Fibroblast of skin of scalp (primary cell): ENCODE measurements around the gene USP6. TPM values are rescaled to one million over a fixed set of nuclear protein-coding genes. Genes with fewer than 3 reads are reported as not detected.
"Not testable (repeated sequence)": the region's sequence is repeated elsewhere in the genome, so short reads cannot be mapped to it uniquely, and the experiment has no call there.

Experiments used
- DNase-seq: peaks from one replicate; pipeline ENCODE4 v3.0.0-alpha.2; 2013
- polyA plus RNA-seq, 2 experiments: library from polyadenylated mRNA; unstranded; fragments of 120-200 nt; gene quantifications; one replicate each; pipeline ENCODE4 v1.2.1, GENCODE V29; 2013; ENCODE audit not compliant: insufficient read length in 2 of 2

USP6 gene
- 0.69 TPM for polyA plus RNA-seq (2013, experiment 1 of 2; ENCODE audit: insufficient read length)
- polyA plus RNA-seq (2013, experiment 2 of 2; ENCODE audit: insufficient read length), result 1.4 TPM

DNA sequence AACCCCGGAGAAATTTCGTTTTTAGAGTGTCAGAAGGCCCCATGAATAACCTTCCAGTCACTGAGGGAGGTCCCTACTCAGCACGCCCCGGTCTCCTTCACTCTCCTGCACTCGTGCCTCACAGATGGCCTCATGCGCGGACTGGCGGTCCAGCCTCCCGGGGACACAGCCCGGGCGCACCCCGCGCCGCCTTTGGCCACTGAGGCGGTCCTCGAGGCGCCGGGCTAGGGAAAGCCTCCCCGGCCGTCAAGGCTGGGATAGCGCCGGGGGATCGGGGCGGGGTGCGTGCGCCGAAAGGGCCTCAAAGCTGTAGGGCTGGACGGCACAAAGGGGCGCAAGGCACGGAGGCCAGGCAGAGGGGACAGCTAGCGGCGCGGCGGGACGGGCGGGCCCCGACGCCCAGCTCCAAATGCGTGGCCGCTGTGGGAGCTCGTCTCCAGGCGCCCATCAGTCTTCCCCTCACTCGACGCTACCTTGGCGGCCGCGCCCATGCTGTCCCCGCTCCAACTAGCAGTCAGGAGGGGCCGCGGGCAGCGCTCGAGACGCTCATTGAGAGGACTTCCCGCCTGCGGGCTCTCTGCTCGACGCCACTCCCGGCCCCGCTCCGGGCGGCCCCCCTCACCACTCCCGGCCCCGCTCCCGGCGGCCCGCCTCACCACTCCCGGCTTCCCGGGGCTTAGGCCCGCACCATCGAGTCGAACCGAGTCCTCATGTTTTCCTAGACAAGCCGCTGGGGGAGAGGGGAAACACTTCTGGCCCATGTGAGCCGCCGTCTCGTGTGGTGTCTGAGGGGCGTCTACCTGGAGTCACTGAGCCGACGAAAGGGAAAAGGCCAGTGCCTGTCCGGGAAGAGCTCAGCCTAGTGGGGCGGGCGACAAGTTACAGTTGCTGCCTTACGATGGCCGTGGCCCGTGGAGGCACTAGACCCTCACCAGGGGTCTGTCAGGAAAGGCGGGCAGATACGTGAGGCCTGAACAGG lies at the start of gene USP6:
Gene USP6 (plus strand): TSS at position 360 of the 979 bp plus-strand sequence. CDS start 14,336 bp downstream, outside the sequence.
- no peak for DNase-seq

DNA sequence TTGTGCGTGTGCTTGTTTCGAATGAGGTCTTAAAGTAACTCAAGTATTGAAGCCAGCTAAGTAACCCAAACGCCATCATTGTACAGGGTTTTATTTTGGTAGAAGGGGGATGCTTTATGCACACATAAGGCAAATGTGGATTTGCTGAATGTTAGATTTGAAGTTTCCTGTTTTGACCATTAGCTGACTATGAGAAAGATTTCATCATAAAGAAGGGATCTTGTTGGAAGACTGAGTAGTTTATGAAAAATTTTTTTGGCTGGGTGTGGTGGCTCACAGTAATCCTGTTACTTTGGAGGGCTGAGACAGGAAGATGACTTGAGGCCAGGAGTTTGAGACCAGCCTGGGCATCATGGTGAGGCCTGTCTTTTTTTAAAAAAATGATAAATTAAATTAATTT lies 47.6 kb upstream of the USP6 start:
- no peak for DNase-seq

DNA sequence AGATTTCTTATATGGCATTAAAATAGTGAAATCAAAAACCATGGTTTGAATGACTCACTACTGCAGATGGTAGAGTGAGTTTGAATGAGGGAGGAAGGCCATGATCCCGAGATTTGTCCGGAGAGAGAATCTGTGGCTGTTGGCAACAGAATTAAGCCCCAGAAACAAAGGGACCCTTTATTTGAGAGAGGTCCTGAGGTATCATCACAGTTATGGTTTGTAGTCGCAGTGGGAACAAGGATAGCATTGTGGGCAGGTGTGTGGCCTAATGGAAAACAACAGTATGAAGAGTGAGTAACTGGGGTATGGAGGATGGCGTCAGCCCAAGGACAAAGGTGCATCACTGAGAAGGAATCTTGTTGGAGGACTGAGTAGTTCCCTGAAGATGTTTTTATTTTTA lies 46.1 kb upstream of the USP6 start:
- no peak for DNase-seq

DNA sequence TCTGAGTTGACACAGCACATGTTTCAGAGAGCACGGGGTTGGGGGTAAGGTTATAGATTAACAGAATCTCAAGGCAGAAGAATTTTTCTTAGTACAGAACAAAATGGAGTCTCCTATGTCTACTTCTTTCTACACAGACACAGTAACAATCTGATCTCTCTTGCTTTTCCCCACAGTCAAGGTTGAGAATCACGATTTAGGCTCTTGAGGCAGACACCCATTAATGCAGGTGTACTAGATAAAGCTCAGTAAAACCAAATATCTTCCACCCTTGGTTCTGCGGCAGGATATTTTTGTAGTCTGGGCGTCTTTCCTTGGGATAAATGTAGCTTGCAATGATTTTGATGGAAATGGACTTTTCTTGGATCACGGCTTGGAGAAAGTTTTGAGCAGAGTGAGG lies 40.4 kb upstream of the USP6 start:
- not testable (repeated sequence) for DNase-seq

DNA sequence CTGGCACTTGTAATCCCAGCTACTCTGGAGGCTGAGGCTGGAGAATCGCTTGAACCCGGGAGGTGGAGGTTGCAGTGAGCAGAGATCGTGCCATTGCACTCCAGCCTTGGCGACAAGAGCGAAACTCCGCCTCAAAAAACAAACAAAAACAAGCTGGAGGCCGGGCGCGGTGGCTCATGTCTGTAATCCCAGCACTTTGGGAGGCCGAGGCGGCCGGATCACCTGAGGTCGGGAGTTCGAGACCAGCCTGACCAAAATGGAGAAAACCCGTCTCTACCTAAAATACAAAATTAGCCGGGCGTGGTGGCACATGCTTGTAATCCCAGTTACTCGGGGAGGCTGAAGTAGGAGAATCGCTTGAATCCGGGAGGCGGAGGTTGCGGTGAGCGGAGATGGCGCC lies 38.6 kb upstream of the USP6 start:
- not testable (repeated sequence) for DNase-seq

DNA sequence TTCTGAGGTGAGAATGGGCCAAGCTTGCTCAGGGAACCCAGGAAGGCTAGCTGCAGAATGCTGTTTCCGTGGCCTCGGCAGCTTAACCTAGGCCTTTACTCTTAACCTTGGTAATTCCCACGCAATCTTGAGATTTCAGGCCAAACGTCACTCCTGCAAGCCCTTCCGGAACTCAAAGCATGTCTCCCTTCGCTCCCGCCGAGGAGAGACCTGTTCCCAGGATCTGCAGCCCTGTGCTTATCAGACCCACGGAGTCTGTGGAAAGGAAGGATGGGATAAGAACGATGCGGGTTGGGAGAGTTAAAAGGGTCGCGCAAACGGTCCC lies 38.1 kb upstream of the USP6 start:
- no peak for DNase-seq

DNA sequence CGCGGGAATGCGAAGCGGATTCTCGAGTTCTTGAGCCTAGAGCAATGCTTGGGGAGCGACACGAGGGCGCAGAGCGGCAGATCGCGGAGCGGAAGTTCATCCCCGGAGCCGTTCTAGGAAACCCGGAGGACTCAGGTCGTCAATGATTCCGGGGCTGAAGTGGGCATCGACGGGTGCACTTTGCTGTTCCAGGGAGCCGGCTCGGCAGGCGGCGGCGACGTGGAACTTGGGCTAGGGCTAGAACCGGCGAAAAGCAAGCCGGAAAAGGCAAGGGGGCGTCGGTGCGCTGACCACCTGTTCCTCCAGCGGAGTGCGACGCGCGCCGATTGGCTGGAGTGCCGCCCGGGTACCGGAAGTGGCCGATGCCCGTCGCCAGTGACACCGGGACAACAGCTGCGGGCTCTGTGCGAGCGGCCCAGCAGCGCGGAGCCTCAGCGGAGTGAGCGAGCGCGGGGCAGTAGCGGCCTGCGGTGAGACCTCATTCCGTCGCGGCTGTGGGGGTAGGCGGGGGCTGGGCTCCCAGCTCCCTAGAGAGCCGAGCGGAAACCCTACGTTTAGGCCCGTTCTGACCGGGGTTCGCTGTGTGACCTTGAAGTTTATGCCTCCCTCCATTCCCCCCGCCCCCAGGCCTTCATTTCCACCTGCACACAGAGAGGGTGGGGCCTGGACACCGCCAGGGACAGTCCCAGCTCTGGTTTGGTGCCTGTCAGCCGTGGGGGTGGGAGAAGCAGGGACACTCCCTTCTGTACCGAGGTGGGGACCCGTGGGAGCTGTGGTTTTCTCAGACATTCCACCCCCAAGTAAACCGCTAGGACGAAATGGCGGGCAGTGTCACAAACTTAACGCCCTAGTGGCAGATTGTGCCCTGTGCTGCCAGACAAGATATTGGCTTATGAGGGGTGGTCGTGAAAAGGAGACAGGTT lies 37.5 kb upstream of the USP6 start, which contains the start of gene ZFP3:
Gene ZFP3 (plus strand): TSS at position 362 of the 923 bp plus-strand sequence. CDS start 13,038 bp downstream, outside the sequence.
- DNase-seq, result peak; percentile 78

DNA sequence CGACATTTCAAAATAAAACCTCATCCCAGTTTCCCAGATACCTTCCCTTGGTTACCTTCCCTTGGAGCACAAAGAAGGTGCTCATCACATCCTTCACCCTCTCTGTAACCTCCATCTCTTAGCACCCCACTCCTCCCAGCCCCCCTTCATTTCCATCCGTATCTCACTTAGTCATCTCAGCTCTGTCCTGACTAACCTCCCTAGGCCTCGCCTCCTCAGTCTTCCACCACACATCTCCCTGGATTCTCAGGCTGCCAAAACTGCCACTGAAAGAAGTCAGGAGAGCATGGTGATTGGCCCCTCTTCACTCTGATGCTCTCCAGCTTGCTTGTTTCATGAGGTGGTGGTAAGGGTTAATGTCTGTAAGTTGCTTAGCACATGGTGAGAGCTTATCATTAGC lies 35.2 kb upstream of the USP6 start:
- no peak for DNase-seq

DNA sequence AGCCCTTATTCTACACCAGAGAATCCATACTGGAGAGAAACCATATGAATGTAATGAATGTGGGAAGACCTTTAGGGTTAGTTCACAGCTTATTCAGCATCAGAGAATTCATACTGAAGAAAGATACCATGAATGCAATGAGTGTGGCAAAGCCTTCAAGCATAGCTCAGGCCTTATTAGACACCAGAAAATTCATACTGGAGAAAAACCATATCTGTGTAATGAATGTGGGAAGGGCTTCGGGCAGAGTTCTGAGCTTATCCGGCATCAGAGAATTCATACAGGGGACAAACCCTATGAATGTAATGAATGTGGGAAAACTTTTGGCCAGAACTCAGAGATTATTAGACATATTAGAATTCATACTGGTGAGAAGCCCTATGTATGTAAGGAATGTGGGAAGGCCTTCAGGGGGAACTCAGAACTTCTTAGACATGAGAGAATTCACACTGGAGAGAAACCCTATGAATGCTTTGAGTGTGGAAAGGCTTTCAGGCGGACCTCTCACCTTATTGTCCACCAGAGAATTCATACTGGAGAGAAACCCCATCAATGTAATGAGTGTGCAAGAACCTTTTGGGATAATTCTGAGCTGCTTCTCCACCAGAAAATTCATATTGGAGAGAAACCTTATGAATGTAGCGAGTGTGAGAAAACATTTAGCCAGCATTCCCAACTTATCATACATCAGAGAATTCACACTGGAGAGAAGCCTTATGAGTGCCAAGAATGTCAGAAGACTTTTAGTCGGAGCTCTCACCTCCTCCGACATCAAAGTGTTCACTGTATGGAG lies 23.4 kb upstream of the USP6 start:
- no peak for DNase-seq

DNA sequence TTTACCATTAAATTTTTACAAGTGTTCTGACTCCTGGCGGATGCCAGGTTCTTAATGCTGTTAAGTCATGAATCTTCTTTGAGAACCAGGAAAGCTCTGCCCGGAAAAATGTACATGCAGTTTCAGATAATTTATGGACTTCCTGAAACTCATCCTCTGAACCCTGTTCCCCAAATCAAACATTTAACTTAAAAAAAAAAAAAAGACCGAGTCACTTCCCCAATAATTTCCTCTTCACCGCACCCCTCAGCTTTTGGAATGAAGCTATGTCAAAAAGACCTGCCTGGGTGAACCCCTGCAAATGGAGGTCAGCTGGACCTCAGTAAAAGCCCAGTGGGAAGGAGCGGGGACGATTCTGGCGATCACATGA lies 19.1 kb upstream of the USP6 start:
- DNase-seq, result no peak

DNA sequence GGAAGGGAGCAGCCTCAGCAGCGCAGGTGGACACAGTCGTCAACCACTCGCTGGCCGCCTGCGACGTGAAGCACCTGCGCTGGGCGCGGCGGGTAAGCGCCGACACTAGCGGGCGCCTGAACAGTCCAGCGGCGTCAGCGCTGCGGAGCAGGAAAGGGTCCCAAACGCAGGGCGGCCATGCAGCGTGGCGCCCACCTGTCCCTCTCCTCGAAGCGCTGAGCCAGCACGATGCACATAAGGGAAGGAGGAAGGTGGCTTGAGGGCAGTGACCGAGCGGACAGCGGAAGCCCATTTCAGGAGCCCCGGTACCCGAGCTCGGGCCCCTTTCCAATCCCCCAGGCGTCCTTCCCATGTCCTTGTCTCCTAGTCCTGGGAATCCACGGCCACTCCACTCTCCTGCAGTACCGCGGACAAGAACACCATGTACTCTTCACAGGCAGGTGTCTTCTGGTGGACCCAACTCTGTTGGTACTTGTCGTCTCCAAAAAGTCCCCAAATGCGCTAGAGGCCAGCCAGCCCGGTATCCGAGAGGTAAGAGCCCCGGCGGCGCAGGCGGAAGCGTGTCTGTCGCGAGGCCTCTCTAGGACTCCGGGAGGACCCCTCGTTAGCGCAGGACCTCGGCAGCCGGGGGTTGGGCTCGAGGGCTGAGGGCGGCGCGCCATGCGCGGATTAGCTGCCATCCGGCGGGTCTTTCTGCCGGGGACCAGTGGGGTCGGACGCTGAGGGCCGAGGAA lies 18.6 kb upstream of the USP6 start:
- no peak for DNase-seq

DNA sequence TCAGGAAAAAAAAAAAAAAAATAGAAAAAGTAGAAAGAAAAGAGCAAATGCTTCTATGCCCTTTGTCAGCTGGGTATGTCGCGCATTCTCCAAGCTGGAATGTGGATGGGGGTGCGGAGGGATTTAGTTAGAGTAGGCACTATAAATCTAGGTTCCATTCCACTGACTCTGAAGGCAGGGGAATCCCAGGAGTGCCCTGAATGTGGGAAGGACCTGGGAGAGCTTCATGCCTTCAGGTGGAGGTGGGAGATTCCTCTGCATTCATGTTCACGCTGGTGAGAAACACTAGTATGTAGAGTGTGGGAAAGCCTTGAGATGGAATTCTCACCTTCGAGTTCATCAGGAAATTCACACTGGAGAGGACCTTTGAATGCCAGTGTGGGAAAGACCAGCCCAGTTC lies 16.6 kb upstream of the USP6 start:
- no peak for DNase-seq

DNA sequence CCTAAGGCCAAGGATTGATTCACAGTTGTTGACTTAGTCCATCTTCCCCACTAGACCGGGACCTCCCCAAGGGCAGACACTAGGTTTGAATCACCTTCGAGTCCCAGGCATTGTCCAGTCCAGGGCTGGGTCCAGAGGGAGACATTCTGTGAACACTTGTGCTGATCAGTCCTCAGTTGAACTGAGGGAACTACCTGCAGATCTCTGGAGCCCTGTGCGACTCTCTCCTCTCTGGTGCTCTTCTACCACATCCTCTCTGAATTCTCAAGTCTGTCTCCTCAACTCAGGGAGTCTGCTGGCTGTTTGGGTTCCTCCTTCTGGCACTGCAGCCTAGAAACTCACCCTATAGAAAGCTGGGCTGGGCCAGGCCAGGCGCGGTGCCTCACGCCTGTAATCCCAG lies 15.0 kb upstream of the USP6 start:
- no peak for DNase-seq

DNA sequence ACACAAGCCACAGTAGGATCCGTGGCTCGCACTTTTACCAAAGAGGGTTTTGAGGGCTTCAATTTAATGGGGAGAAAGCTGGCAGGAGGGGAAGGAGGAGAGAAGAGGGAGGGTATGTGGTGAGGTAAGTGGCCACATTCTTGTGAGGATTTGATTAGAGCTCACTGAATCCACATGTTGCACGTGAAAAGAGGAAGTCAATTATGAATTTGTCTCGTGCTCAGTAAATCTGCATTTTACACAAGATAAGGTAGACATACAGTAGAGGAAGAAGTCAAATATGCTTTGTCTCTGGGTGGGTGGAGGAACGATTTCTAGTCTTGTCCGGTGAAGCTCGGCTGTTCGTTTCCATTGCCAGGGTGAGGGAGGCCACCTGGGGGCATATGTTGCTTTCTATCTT lies 5.0 kb upstream of the USP6 start:
- no peak for DNase-seq

DNA sequence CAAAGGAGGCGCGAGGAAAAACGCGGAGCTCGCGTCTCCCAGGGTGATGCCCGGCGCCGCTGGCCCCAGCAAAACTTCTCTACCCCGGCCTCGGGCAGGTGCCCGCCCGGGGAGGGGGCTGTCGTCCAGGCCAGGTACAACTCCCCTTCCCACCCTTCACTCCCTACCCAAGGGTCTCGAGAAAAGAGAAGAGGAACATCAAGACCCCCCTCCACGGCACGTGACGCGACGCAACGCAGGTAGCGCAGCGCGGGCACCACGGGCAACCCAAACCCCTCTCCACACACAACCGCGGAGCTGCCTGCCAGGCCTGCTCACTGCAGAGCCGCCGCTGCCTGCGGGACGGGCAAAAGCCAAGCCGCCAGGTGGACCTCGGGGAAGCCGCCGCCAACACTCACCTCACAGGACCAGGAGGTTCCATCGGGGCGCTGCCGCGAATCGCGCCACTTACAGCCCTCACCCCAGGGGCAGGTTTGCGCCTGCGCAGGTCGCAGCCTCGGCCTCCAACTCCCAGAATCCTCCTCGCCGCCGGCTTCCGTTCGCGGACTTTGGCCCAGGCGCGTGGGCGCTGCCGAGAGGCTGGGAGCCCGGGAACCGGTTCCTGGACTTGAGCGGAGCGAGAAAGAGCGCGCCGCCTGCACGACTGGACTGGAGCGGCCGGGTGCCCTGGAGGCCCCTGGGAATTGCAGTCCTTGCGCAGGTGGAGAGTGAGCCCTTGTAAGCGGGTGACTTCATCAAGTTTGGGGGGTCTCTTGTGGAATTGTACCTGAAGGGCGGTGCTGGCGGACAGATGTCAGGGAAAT lies 4.2 kb upstream of the USP6 start, which contains the start of gene ZNF232:
Gene ZNF232 (minus strand): TSS at position 477 of the 803 bp plus-strand sequence. CDS start 56 bp downstream, at position 421.
- peak; percentile 91 for DNase-seq

DNA sequence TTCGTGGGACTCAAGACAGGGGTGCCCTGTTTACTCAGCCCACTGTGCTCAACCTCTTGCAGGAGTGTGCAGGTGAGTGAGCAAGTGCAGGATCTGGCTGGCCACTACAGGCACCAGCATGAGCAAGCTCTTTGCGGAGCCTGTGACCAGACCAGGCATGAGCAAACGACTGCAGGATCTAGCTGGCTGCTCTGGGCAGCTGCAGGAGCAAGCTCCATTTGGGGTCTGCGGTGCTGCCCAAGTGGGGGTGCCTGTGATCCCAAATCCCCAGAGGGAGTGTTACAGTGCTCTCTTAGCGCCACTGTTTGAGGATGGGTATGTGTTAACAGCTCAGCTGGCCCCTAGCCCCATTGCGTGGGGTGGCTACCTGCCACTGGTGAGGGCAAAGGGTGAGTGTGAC lies 2.4 kb downstream of the USP6 start:
- DNase-seq, result no peak

DNA sequence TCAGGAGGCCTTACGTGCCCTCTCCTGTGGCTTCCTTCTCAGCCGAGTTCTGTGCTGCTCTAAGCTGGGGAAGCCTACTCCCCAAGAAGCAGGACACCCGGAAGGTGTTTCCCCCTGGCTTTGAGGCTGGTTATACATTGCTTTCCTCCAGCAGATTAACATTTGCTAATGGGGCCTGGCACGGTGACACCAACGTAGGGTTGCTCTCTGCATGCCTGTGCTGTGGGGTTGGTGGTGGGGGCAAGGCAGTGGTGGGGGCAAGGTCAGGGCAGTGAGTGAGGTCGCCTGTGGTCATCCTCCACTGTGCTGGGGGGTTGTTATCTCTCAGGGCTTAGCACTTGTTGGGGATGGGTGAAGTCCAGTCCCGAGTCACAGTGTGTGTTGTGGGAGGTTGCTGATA lies 4.2 kb downstream of the USP6 start:
- DNase-seq, result no peak

DNA sequence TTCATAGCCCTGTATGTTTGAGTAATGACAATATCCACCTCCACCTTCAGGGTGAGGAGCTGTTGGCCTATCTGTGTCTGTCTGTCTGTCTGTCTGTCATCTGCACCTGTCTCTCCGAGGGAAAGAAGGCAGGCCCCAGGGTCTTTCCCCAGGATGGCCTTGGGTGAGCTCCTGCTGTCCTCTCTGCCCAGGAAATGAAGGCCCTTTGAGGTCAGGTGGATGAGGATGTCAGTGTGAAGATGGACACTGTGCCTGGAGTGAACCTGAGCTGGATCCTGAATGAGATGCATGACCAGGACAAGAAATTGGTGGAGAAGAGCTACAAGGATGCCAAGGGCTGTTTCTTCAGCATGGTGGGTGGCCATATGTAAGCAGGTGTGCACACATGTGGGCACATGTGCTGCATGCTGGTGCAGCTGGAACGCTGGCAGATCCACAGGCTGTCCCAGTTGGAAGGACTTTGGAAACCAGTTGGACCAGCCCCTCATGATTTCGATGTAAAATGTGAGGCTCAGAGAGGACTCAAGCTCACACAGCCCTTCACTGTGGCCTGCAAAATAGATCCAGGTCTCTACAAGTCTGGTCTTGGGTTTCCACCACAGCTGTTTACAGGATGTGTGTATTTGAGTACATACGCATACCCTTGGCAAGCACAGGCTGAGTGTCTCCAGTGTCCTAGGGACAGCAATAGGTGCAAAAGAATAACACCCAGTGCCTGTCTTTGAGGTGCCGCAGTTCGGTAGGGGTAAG lies 4.8 kb downstream of the USP6 start:
- not testable (repeated sequence) for DNase-seq

DNA sequence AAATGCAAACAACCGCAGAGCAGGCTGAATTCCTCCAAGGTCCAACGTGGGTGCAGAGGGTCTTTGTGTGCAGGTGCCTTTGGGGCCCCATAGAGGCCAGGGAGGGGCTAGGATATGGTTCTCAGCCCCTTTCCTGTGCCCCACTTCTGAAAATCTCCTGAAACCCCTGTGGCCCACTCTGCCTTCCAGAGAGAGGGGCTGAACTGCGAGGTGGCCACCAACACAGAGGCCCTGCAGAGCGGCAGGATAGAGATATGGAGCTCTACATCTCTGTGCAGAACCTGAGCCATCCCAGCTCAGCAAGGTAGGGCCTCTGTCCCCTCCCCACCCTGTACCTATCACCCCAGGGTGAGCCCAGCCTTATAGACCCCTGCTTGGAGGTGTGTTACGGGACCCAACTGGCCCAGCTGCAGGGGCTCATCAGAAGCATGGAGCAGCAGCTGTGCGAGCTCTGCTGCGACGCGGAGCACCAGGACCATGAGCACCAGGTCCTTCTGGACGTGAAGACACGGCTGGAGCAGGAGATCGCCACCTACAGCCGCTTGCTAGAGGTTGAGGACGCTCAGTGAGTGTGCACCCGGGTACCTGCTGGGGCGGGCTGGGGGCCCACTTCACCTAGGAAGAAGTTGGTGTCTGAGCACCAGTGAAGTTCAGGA lies 5.5 kb downstream of the USP6 start:
- no peak for DNase-seq
